ENCODE data around the gene RBBP8.

Gene RBBP8

GRCh38 chr18:23058746-23059415, 125.8 kb downstream of the RBBP8 start:
- no peak for TF ChIP-seq CTCF (conservative IDR thresholded peaks at IDR 0.05; ENCODE audit: low read depth, low read length)
- H3K36me3 ChIP-seq (ENCODE audit: insufficient read depth): no peaks in the 10 kb centered on the region
- no peak overlapping the region for H3K27ac ChIP-seq
- H3K9ac ChIP-seq: no peak overlapping the region
- no peaks in the 10 kb centered on the region for H4K20me1 ChIP-seq (ENCODE audit: insufficient read depth)
- no peaks in the 10 kb centered on the region for H3K79me2 ChIP-seq (ENCODE audit: insufficient read depth, low read depth)
- H2AFZ ChIP-seq (ENCODE audit: low read depth): no peak overlapping the region
- H3K4me1 ChIP-seq (ENCODE audit: low read depth, poor library complexity, severe bottlenecking): no peaks in the 10 kb centered on the region
- H3K27me3 ChIP-seq (ENCODE audit: insufficient read depth, low read depth): no peaks in the 10 kb centered on the region
- no peak overlapping the region for H3K4me3 ChIP-seq (IDR thresholded peaks at IDR 0.05; ENCODE audit: insufficient read depth, low read depth, low read length)
- no peak overlapping the region for H3K4me2 ChIP-seq

- Histone ChIP-seq H3K36me3 (ENCODE audit: insufficient read depth) (no peaks in the 10 kb centered on the region), H3K4me3 (IDR thresholded peaks at IDR 0.05; ENCODE audit: insufficient read depth, low read depth, low read length) (no peak overlapping the region), H3K27ac (no peak overlapping the region), H3K79me2 (ENCODE audit: insufficient read depth, low read depth) (no peaks in the 10 kb centered on the region), H3K4me1 (ENCODE audit: low read depth, poor library complexity, severe bottlenecking) (no peaks in the 10 kb centered on the region), H4K20me1 (ENCODE audit: insufficient read depth) (no peaks in the 10 kb centered on the region), H3K27me3 (ENCODE audit: insufficient read depth, low read depth) (no peaks in the 10 kb centered on the region), H3K4me2 (no peak overlapping the region), H3K9ac (no peak overlapping the region), H2AFZ (ENCODE audit: low read depth) (no peak overlapping the region)
- no peak for TF ChIP-seq CTCF (conservative IDR thresholded peaks at IDR 0.05; ENCODE audit: low read depth, low read length)
These were observed 126.7 kb downstream of the RBBP8 start for GRCh38 chr18:23059541-23060465.

- no peaks in the 10 kb centered on the region for H3K36me3 ChIP-seq (ENCODE audit: insufficient read depth)
- H3K4me1 ChIP-seq (ENCODE audit: low read depth, poor library complexity, severe bottlenecking): no peaks in the 10 kb centered on the region
- no peak overlapping the region for H3K9ac ChIP-seq
- H2AFZ ChIP-seq (ENCODE audit: low read depth): no peak overlapping the region
- no peak overlapping the region for H3K27ac ChIP-seq
- H4K20me1 ChIP-seq (ENCODE audit: insufficient read depth): no peaks in the 10 kb centered on the region
- H3K4me3 ChIP-seq (IDR thresholded peaks at IDR 0.05; ENCODE audit: insufficient read depth, low read depth, low read length): no peak overlapping the region
- H3K27me3 ChIP-seq (ENCODE audit: insufficient read depth, low read depth): no peaks in the 10 kb centered on the region
- no peaks in the 10 kb centered on the region for H3K79me2 ChIP-seq (ENCODE audit: insufficient read depth, low read depth)
- no peak for TF ChIP-seq CTCF (conservative IDR thresholded peaks at IDR 0.05; ENCODE audit: low read depth, low read length)
- H3K4me2 ChIP-seq: no peak overlapping the region
These were observed 128.9 kb downstream of the RBBP8 start for GRCh38 chr18:23062011-23062410.

- Histone ChIP-seq H3K27me3 (ENCODE audit: insufficient read depth, low read depth) (no peaks in the 10 kb centered on the region), H3K4me3 (IDR thresholded peaks at IDR 0.05; ENCODE audit: insufficient read depth, low read depth, low read length) (no peak overlapping the region), H3K27ac (no peak overlapping the region), H3K79me2 (ENCODE audit: insufficient read depth, low read depth) (no peaks in the 10 kb centered on the region), H3K36me3 (ENCODE audit: insufficient read depth) (no peaks in the 10 kb centered on the region), H3K9ac (no peak overlapping the region), H2AFZ (ENCODE audit: low read depth) (no peak overlapping the region), H3K4me1 (ENCODE audit: low read depth, poor library complexity, severe bottlenecking) (no peaks in the 10 kb centered on the region), H4K20me1 (ENCODE audit: insufficient read depth) (no peaks in the 10 kb centered on the region), H3K4me2 (no peak overlapping the region)
- no peak for TF ChIP-seq CTCF (conservative IDR thresholded peaks at IDR 0.05; ENCODE audit: low read depth, low read length)
These were observed 130.4 kb downstream of the RBBP8 start for GRCh38 chr18:23063502-23063901.

Measured in KMS-11 (cell line).